Brain microvascular endothelial cell (primary cell): Measurements from ENCODE around the gene PIGT.
A peak's percentile ranks its signal among the peaks of the same experiment; 100 is the strongest.

ENCODE experiments used
- DNase-seq: peaks from one replicate; pipeline ENCODE4 v3.0.0-alpha.2; 2020
- H3K27ac ChIP-seq: fragments of 250-450 bp; sonication (Bioruptor Pico); 2 replicates; pipeline ENCODE4 v1.5.1; 2020; ENCODE audit warnings: mild to moderate bottlenecking, moderate library complexity
- H3K27me3 ChIP-seq: fragments of 250-450 bp; sonication (Bioruptor Pico); replicated peaks from 2 replicates; pipeline ENCODE4 v1.5.1; 2020; ENCODE audit warnings: mild to moderate bottlenecking
- H3K36me3 ChIP-seq: fragments of 250-450 bp; sonication (Bioruptor Pico); replicated peaks from 2 replicates; pipeline ENCODE4 v1.5.1; 2020; ENCODE audit warnings: mild to moderate bottlenecking
- H3K4me3 ChIP-seq: 2 replicates; pipeline ENCODE4 v1.5.1; 2011; ENCODE audit warnings: low read depth, mild to moderate bottlenecking, control low read depth, low read length, moderate library complexity
- CTCF ChIP-seq: IDR thresholded peaks from 2 replicates; pipeline ENCODE4 v1.5.1; 2011; ENCODE audit warnings: low read depth, mild to moderate bottlenecking, moderate library complexity, low read length, control low read depth, inconsistent platforms; ENCODE audit errors: missing control alignments
- in situ Hi-C: cut with HindIII; loops from 2 replicates; pipeline ENCODE4 v1.10.0; 2017; ENCODE audit warnings: low sequenced_read_pairs, low pct_ligation_motif_present

Gene PIGT

GRCh38 chr20:45407783-45408645 lies 7.9 kb upstream of the PIGT start, which contains the start of gene DBNDD2:
Gene DBNDD2 (plus strand): TSS chr20:45408289. CDS start chr20:45408468, 179 bp downstream.
- in situ Hi-C loops = no loop called here
- Histone ChIP-seq H3K36me3 (peaks cover 3% of the 10 kb centered on the region), H3K4me3 (peak within 1 kb of the TSS; percentile 61), H3K27ac (peak within 1 kb of the TSS; percentile 34), H3K27me3 (no peaks in the 10 kb centered on the region)
- TF ChIP-seq CTCF = no peak
- no peak for DNase-seq

- DNase-seq = no peak
- no peak overlapping the region for H3K4me3 ChIP-seq
- H3K36me3 ChIP-seq = peaks cover 3% of the 10 kb centered on the region
- TF ChIP-seq CTCF = no peak
- in situ Hi-C loops = no loop called here
- H3K27ac ChIP-seq = no peak overlapping the region
- H3K27me3 ChIP-seq = no peaks in the 10 kb centered on the region
Measured at GRCh38 chr20:45408646-45409213, 7.2 kb upstream of the PIGT start.

GRCh38 chr20:45409521-45410272 lies 6.2 kb upstream of the PIGT start:
- in situ Hi-C loops = no loop called here
- Histone ChIP-seq H3K27me3 (no peaks in the 10 kb centered on the region), H3K36me3 (peaks cover 3% of the 10 kb centered on the region), H3K27ac (no peak overlapping the region), H3K4me3 (no peak overlapping the region)
- no peak for TF ChIP-seq CTCF
- no peak for DNase-seq

- DNase-seq = no peak
- no peak for TF ChIP-seq CTCF
- peaks cover 3% of the 10 kb centered on the region for H3K36me3 ChIP-seq
- H3K4me3 ChIP-seq = no peak overlapping the region
- H3K27me3 ChIP-seq = no peaks in the 10 kb centered on the region
- in situ Hi-C loops = no loop called here
- H3K27ac ChIP-seq = no peak overlapping the region
Measured at GRCh38 chr20:45410887-45411286, 5.1 kb upstream of the PIGT start.

GRCh38 chr20:45412653-45413052 lies 3.3 kb upstream of the PIGT start:
- in situ Hi-C loops = no loop called here
- no peak for TF ChIP-seq CTCF

More at GRCh38 chr20:45412653-45413052, 3.3 kb upstream of the PIGT start:
- H3K27me3 ChIP-seq = no peaks in the 10 kb centered on the region
- H3K27ac ChIP-seq = no peak overlapping the region
- no peak overlapping the region for H3K4me3 ChIP-seq
- peaks cover 3% of the 10 kb centered on the region for H3K36me3 ChIP-seq
- no peak for DNase-seq
